CD8-positive, alpha-beta memory T cell (primary cell): ENCODE measurements around the gene GOLGA8R. TPM values are rescaled to one million over a fixed set of nuclear protein-coding genes. Genes with fewer than 3 reads are reported as not detected.
"Not testable (repeated sequence)": the region's sequence is repeated elsewhere in the genome, so short reads cannot be mapped to it uniquely, and the experiment has no call there.

Source experiments
- CTCF ChIA-PET: fragments of 350-600 bp; sonication (Branson Sonifier 250); formaldehyde crosslinking; loops from one replicate; lab custom pipeline; 2021; ENCODE audit warnings: antibody characterized with exemption; lab: Charles Lee
- POLR2A ChIA-PET: fragments of 350-600 bp; sonication (Branson Sonifier 250); formaldehyde crosslinking; loops from one replicate; lab custom pipeline; 2021; ENCODE audit warnings: antibody characterized with exemption; lab: Charles Lee
- DNase-seq, 5 donors: peaks; one replicate each; pipeline versions ENCODE4 v3.0.0 to v3.0.0-alpha.2; 2020 to 2022; ENCODE audit warnings: mixed read lengths in 1 of 5
- H3K27ac ChIP-seq: one replicate; pipeline ENCODE4 v1.7.0; 2013; ENCODE audit warnings: low read depth, mild to moderate bottlenecking, low read length, moderate library complexity
- H3K27me3 ChIP-seq: 2 replicates; pipeline ENCODE4 v1.7.0; 2013; ENCODE audit warnings: low read length, mild to moderate bottlenecking; ENCODE audit not compliant: insufficient read depth, poor library complexity, severe bottlenecking
- H3K36me3 ChIP-seq: 2 replicates; pipeline ENCODE4 v1.7.0; 2013; ENCODE audit warnings: mild to moderate bottlenecking, low read length, moderate library complexity; ENCODE audit not compliant: insufficient read depth
- H3K4me1 ChIP-seq: 2 replicates; pipeline ENCODE4 v1.7.0; 2013; ENCODE audit warnings: mild to moderate bottlenecking, low read length, moderate library complexity; ENCODE audit not compliant: insufficient read depth
- H3K4me3 ChIP-seq: 2 replicates; pipeline ENCODE4 v1.7.0; 2013; ENCODE audit warnings: mild to moderate bottlenecking, low read length
- H3K9me3 ChIP-seq: 2 replicates; pipeline ENCODE4 v1.7.0; 2013; ENCODE audit warnings: mild to moderate bottlenecking, low read length
- H3K27ac Mint-ChIP-seq, 8 donors: one replicate each; pipeline ENCODE4 v1.8.0; 2020 to 2021; ENCODE audit warnings: mixed read lengths in 8 of 8, mild to moderate bottlenecking in 6 of 8, inconsistent platforms in 3 of 8, moderate library complexity in 3 of 8
- H3K27me3 Mint-ChIP-seq, 2 donors: one replicate each; pipeline ENCODE4 v1.8.0; 2020 to 2021; ENCODE audit warnings: mixed read lengths in 2 of 2, mild to moderate bottlenecking in 1 of 2, moderate library complexity in 1 of 2
- H3K36me3 Mint-ChIP-seq, 3 donors: one replicate each; pipeline ENCODE4 v1.8.0; 2020 to 2021; ENCODE audit warnings: mixed read lengths in 3 of 3, inconsistent platforms in 1 of 3, mild to moderate bottlenecking in 1 of 3
- H3K4me1 Mint-ChIP-seq, 3 donors: one replicate each; pipeline ENCODE4 v1.8.0; 2020 to 2021; ENCODE audit warnings: mixed read lengths in 3 of 3, inconsistent platforms in 1 of 3, mild to moderate bottlenecking in 1 of 3
- H3K4me3 Mint-ChIP-seq, 7 donors: one replicate each; pipeline ENCODE4 v1.8.0; 2020 to 2021; ENCODE audit warnings: mixed read lengths in 7 of 7, mild to moderate bottlenecking in 6 of 7, moderate library complexity in 4 of 7, inconsistent platforms in 2 of 7
- H3K9me3 Mint-ChIP-seq, 5 donors: one replicate each; pipeline ENCODE4 v1.8.0; 2020 to 2022; ENCODE audit warnings: mixed read lengths in 5 of 5, mild to moderate bottlenecking in 3 of 5, moderate library complexity in 2 of 5, inconsistent platforms in 1 of 5
- polyA plus RNA-seq: library from polyadenylated mRNA; unstranded; fragments of 300-500 nt; fragmentation: Illumina TruSeq; gene quantifications from one replicate; pipeline ENCODE4 v1.2.3, GENCODE V29; 2021
- total RNA-seq, 2 experiments: library from RNA; stranded (reverse); gene quantifications; one replicate each; pipeline ENCODE4 v1.2.3, GENCODE V29; 2021

Gene GOLGA8R
- total RNA-seq (under 1 TPM; 0.66 to 0.69 TPM), polyA plus RNA-seq (not detected)

DNA sequence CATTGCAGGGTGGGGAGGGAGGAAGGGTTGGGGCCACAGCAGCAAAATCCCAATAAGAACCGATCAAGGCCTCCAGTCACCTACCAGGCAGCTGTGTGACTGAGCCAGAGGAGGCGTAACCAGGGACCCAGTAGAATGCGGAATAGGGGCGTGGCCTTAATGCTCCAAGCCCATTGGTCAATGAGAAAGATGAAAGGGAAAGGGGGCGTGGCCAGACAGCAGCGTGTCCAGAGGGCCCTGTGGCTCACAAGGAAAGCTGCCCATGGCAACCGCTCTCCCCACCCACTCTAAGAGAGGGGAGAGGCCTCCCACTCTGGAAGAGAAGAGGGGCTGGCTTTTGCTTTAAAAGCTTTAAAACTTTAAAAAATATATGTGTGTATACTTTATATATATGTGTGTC, at the start of gene GOLGA8R:
Gene GOLGA8R (minus strand): TSS at position 101 of the 400 bp plus-strand sequence. CDS start 98 bp downstream, at position 3.
- H3K27ac ChIP-seq, CTCF ChIA-PET, POLR2A ChIA-PET, H3K9me3 ChIP-seq, H3K27me3 ChIP-seq, H3K4me1 Mint-ChIP-seq, H3K9me3 Mint-ChIP-seq, H3K27ac Mint-ChIP-seq, DNase-seq, H3K4me3 Mint-ChIP-seq, H3K36me3 ChIP-seq, H3K4me3 ChIP-seq, H3K36me3 Mint-ChIP-seq, H3K27me3 Mint-ChIP-seq, H3K4me1 ChIP-seq: not testable (repeated sequence)

- CTCF ChIA-PET, result not testable (repeated sequence)
These were observed 49.8 kb upstream of the GOLGA8R start for GRCh38 chr15:30463849-30464248.

DNA sequence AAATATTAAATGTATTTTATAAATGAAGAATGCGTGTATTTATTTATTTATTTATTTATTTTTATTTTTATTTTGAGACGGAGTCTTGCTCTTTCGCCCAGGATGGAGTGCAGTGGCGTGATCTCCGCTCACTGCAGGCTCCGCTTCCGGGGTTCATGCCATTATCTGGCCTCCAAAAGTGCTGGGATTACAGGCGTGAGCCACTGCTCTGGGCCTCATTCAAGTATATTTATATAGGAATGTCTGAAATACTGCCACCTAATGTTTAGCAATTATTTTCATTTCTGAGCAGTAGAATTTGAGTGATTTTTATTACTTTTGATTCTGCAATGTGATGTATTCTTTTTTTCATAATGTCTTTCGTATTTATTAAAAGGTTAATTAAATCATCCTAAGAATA, 48.1 kb upstream of the GOLGA8R start:
- H3K27me3 ChIP-seq, H3K27ac Mint-ChIP-seq, POLR2A ChIA-PET, H3K27ac ChIP-seq, H3K4me3 Mint-ChIP-seq, H3K9me3 Mint-ChIP-seq, H3K36me3 Mint-ChIP-seq, CTCF ChIA-PET, H3K9me3 ChIP-seq, DNase-seq, H3K36me3 ChIP-seq, H3K4me1 Mint-ChIP-seq, H3K27me3 Mint-ChIP-seq, H3K4me3 ChIP-seq, H3K4me1 ChIP-seq: not testable (repeated sequence)

More at GRCh38 chr15:30463849-30464248, 49.8 kb upstream of the GOLGA8R start:
- H3K9me3 ChIP-seq, H3K27me3 Mint-ChIP-seq, H3K4me1 ChIP-seq, H3K4me1 Mint-ChIP-seq, H3K27me3 ChIP-seq, POLR2A ChIA-PET, H3K4me3 ChIP-seq, H3K36me3 ChIP-seq, DNase-seq, H3K27ac Mint-ChIP-seq, H3K27ac ChIP-seq, H3K4me3 Mint-ChIP-seq, H3K9me3 Mint-ChIP-seq, H3K36me3 Mint-ChIP-seq: not testable (repeated sequence)

DNA sequence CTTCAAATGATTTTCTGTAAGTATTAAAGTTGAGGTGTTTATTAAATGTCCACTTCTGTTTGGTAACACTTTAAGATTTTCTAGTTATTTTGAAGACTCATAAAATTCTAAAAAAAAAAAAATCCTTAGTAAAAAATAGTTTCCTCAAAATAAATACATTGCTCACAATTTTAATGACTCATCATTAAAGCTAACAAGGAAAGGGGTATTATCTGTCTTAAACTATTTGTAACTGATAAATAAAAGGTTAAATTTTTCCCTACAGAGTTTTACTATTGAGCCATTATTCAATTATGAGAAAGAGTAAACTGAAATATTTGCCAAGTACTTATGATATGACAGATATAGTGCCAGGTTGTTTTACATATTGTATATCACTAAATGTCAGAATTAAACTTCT, 38.6 kb upstream of the GOLGA8R start:
- H3K27ac ChIP-seq, H3K4me3 ChIP-seq, H3K4me1 ChIP-seq, H3K36me3 ChIP-seq, POLR2A ChIA-PET, H3K27me3 Mint-ChIP-seq, H3K4me3 Mint-ChIP-seq, CTCF ChIA-PET, H3K36me3 Mint-ChIP-seq, H3K27me3 ChIP-seq, H3K4me1 Mint-ChIP-seq, H3K9me3 Mint-ChIP-seq, DNase-seq, H3K9me3 ChIP-seq, H3K27ac Mint-ChIP-seq: not testable (repeated sequence)

GRCh38 chr15:30438348-30438747, 24.3 kb upstream of the GOLGA8R start:
- H3K27me3 Mint-ChIP-seq, H3K4me3 Mint-ChIP-seq, POLR2A ChIA-PET, H3K9me3 ChIP-seq, CTCF ChIA-PET, H3K4me1 ChIP-seq, H3K4me3 ChIP-seq, H3K27ac Mint-ChIP-seq, H3K4me1 Mint-ChIP-seq, H3K27me3 ChIP-seq, DNase-seq, H3K36me3 ChIP-seq, H3K36me3 Mint-ChIP-seq, H3K27ac ChIP-seq, H3K9me3 Mint-ChIP-seq: not testable (repeated sequence)

GRCh38 chr15:30435878-30436277, 21.8 kb upstream of the GOLGA8R start:
- CTCF ChIA-PET, H3K4me1 Mint-ChIP-seq: not testable (repeated sequence)

DNA sequence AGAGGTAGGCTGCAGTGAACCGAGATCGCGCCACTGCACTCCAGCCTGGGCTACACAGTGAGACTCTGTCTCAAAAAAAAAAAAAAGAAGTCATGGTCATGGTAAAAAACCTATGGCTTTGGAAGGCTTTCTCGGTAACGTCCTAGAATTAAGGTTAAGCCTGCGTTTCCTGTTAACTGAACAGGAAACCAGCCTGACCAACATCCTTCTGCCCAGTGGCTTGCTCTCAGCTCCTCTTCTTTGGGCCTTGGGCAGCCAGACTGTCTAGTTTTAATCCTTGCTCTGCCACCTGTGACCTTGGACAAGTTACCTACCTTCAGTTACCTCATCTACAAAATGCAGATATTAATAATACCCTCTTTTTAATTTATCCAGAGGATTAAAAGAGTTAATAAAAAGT, 6.7 kb upstream of the GOLGA8R start:
- POLR2A ChIA-PET, H3K4me1 Mint-ChIP-seq, H3K27ac Mint-ChIP-seq, H3K9me3 Mint-ChIP-seq, H3K4me3 Mint-ChIP-seq, H3K4me3 ChIP-seq, H3K27me3 ChIP-seq, H3K36me3 ChIP-seq, H3K27me3 Mint-ChIP-seq, H3K36me3 Mint-ChIP-seq, H3K9me3 ChIP-seq, H3K27ac ChIP-seq, H3K4me1 ChIP-seq, CTCF ChIA-PET, DNase-seq: not testable (repeated sequence)

More at GRCh38 chr15:30435878-30436277, 21.8 kb upstream of the GOLGA8R start:
- H3K36me3 ChIP-seq, DNase-seq, H3K9me3 ChIP-seq, H3K4me3 Mint-ChIP-seq, H3K36me3 Mint-ChIP-seq, H3K27ac ChIP-seq, H3K9me3 Mint-ChIP-seq, POLR2A ChIA-PET, H3K27me3 ChIP-seq, H3K27me3 Mint-ChIP-seq, H3K27ac Mint-ChIP-seq, H3K4me1 ChIP-seq, H3K4me3 ChIP-seq: not testable (repeated sequence)

GRCh38 chr15:30407636-30408035, 6.4 kb downstream of the GOLGA8R start:
- H3K4me3 ChIP-seq, H3K4me1 ChIP-seq, H3K4me1 Mint-ChIP-seq, H3K27me3 Mint-ChIP-seq, H3K27ac Mint-ChIP-seq, H3K4me3 Mint-ChIP-seq, H3K9me3 ChIP-seq, CTCF ChIA-PET, H3K9me3 Mint-ChIP-seq, POLR2A ChIA-PET, H3K36me3 Mint-ChIP-seq, H3K27me3 ChIP-seq, H3K27ac ChIP-seq, H3K36me3 ChIP-seq: not testable (repeated sequence)
- peak in 1 of 5 donors; percentile 30 for DNase-seq

- not testable (repeated sequence) for H3K36me3 Mint-ChIP-seq, H3K27ac ChIP-seq
These were observed 15.1 kb downstream of the GOLGA8R start for GRCh38 chr15:30398988-30399387.

More at GRCh38 chr15:30398988-30399387, 15.1 kb downstream of the GOLGA8R start:
- H3K9me3 ChIP-seq, POLR2A ChIA-PET, H3K27ac Mint-ChIP-seq, H3K4me1 ChIP-seq, H3K4me3 Mint-ChIP-seq, CTCF ChIA-PET, H3K4me3 ChIP-seq, H3K9me3 Mint-ChIP-seq, H3K4me1 Mint-ChIP-seq, H3K27me3 ChIP-seq, H3K27me3 Mint-ChIP-seq, H3K36me3 ChIP-seq: not testable (repeated sequence)
- peak; percentile 13 to 60 (median 29) for DNase-seq
